ENCODE data around the gene DNM3.

The DNM3 gene

GRCh38 chr1:171934664-171935063 lies 93.4 kb downstream of the DNM3 start:
- in situ Hi-C loops (cut with MboI; ENCODE audit: low pct_unique_long_range_greater_than_20kb, low sequenced_read_pairs, unreplicated experiment): no loop called here
- DNase-seq (ENCODE audit: low spot score): no peak
- no peak for TF ChIP-seq CTCF (IDR thresholded peaks at IDR 0.05; ENCODE audit: extremely low read depth, insufficient read depth, missing control alignments)

GRCh38 chr1:171935086-171935485 lies 93.8 kb downstream of the DNM3 start:
- DNase-seq (ENCODE audit: low spot score): no peak
- in situ Hi-C loops (cut with MboI; ENCODE audit: low pct_unique_long_range_greater_than_20kb, low sequenced_read_pairs, unreplicated experiment): no loop called here
- no peak for TF ChIP-seq CTCF (IDR thresholded peaks at IDR 0.05; ENCODE audit: extremely low read depth, insufficient read depth, missing control alignments)

- no peak for TF ChIP-seq CTCF (IDR thresholded peaks at IDR 0.05; ENCODE audit: extremely low read depth, insufficient read depth, missing control alignments)
- no peak for DNase-seq (ENCODE audit: low spot score)
- in situ Hi-C loops (cut with MboI; ENCODE audit: low pct_unique_long_range_greater_than_20kb, low sequenced_read_pairs, unreplicated experiment): no loop called here
Observed at GRCh38 chr1:171935664-171936063, 94.4 kb downstream of the DNM3 start.

- in situ Hi-C loops (cut with MboI; ENCODE audit: low pct_unique_long_range_greater_than_20kb, low sequenced_read_pairs, unreplicated experiment): no loop called here
- DNase-seq (ENCODE audit: low spot score): no peak
- TF ChIP-seq CTCF (IDR thresholded peaks at IDR 0.05; ENCODE audit: extremely low read depth, insufficient read depth, missing control alignments): no peak
Observed at GRCh38 chr1:171937938-171938337, 96.6 kb downstream of the DNM3 start.

- TF ChIP-seq CTCF (IDR thresholded peaks at IDR 0.05; ENCODE audit: extremely low read depth, insufficient read depth, missing control alignments): no peak
- no peak for DNase-seq (ENCODE audit: low spot score)
- in situ Hi-C loops (cut with MboI; ENCODE audit: low pct_unique_long_range_greater_than_20kb, low sequenced_read_pairs, unreplicated experiment): no loop called here
Observed at GRCh38 chr1:171939740-171940139, 98.4 kb downstream of the DNM3 start.

- no peak for DNase-seq (ENCODE audit: low spot score)
- TF ChIP-seq CTCF (IDR thresholded peaks at IDR 0.05; ENCODE audit: extremely low read depth, insufficient read depth, missing control alignments): no peak
- in situ Hi-C loops (cut with MboI; ENCODE audit: low pct_unique_long_range_greater_than_20kb, low sequenced_read_pairs, unreplicated experiment): no loop called here
Observed at GRCh38 chr1:171940368-171940767, 99.1 kb downstream of the DNM3 start.

GRCh38 chr1:171941920-171942319 lies 100.6 kb downstream of the DNM3 start:
- no peak for TF ChIP-seq CTCF (IDR thresholded peaks at IDR 0.05; ENCODE audit: extremely low read depth, insufficient read depth, missing control alignments)
- in situ Hi-C loops (cut with MboI; ENCODE audit: low pct_unique_long_range_greater_than_20kb, low sequenced_read_pairs, unreplicated experiment): no loop called here
- DNase-seq (ENCODE audit: low spot score): no peak

Measured in GM13977 (cell line).